ENCODE measurements around the gene NME7.

Gene NME7

GRCh38 chr1:169106095-169106920 is 261.3 kb downstream of the NME7 start, which contains the start of gene ATP1B1:
Gene ATP1B1, plus strand, starts transcription at chr1:169106690. Its CDS starts 140 bp downstream, at chr1:169106830.
- DNase-seq (ENCODE audit: low spot score) = peak; percentile 61

GRCh38 chr1:169105434-169106094 is 262.0 kb downstream of the NME7 start:
- DNase-seq (ENCODE audit: low spot score) = no peak

- no peak for DNase-seq (ENCODE audit: low spot score)
These were observed 262.5 kb downstream of the NME7 start for GRCh38 chr1:169105087-169105433.

GRCh38 chr1:169103480-169103893 is 264.1 kb downstream of the NME7 start:
- DNase-seq (ENCODE audit: low spot score) = no peak

GRCh38 chr1:169103002-169103401 is 264.6 kb downstream of the NME7 start:
- DNase-seq (ENCODE audit: low spot score) = no peak

- no peak for DNase-seq (ENCODE audit: low spot score)
These were observed 265.0 kb downstream of the NME7 start for GRCh38 chr1:169102567-169102966.

GRCh38 chr1:169100651-169101088 is 266.9 kb downstream of the NME7 start:
- DNase-seq (ENCODE audit: low spot score) = no peak

- no peak for DNase-seq (ENCODE audit: low spot score)
These were observed 267.4 kb downstream of the NME7 start for GRCh38 chr1:169100208-169100607.

- DNase-seq (ENCODE audit: low spot score) = no peak
These were observed 268.0 kb downstream of the NME7 start for GRCh38 chr1:169099561-169099960.

GRCh38 chr1:169098380-169098779 is 269.2 kb downstream of the NME7 start:
- no peak for DNase-seq (ENCODE audit: low spot score)

GRCh38 chr1:169094897-169095569 is 272.6 kb downstream of the NME7 start:
- DNase-seq (ENCODE audit: low spot score) = no peak

GRCh38 chr1:169092399-169092798 is 275.2 kb downstream of the NME7 start:
- DNase-seq (ENCODE audit: low spot score) = no peak

- no peak for DNase-seq (ENCODE audit: low spot score)
These were observed 276.1 kb downstream of the NME7 start for GRCh38 chr1:169091480-169091941.

GRCh38 chr1:169090900-169091311 is 276.7 kb downstream of the NME7 start:
- DNase-seq (ENCODE audit: low spot score) = no peak

- DNase-seq (ENCODE audit: low spot score) = no peak
These were observed 277.2 kb downstream of the NME7 start for GRCh38 chr1:169090308-169090899.

- no peak for DNase-seq (ENCODE audit: low spot score)
These were observed 277.8 kb downstream of the NME7 start for GRCh38 chr1:169089776-169090175.

- no peak for DNase-seq (ENCODE audit: low spot score)
These were observed 279.7 kb downstream of the NME7 start for GRCh38 chr1:169087876-169088275.

GRCh38 chr1:169086603-169087455 is 280.8 kb downstream of the NME7 start:
- DNase-seq (ENCODE audit: low spot score) = no peak

- no peak for DNase-seq (ENCODE audit: low spot score)
These were observed 281.7 kb downstream of the NME7 start for GRCh38 chr1:169085911-169086310.
